HL-60 (cell line): ENCODE measurements around the gene ZNF219.

Experiments
- CTCF ChIP-seq: IDR thresholded peaks from one replicate; pipeline ENCODE4 v1.5.1; 2011; ENCODE audit warnings: low read length, control low read depth, inconsistent platforms; ENCODE audit not compliant: insufficient read depth
- POLR2AphosphoS5 ChIP-seq: IDR thresholded peaks from 2 replicates; pipeline ENCODE4 v1.6.1; 2012; ENCODE audit warnings: low read depth

- no peak for TF ChIP-seq CTCF
- TF ChIP-seq POLR2AphosphoS5, result peak; percentile 26; the same call in 1 of the 2 replicates
Measured at GRCh38 chr14:21090194-21090939, 8.1 kb downstream of the ZNF219 start.
